ENCODE measurements around the gene CRYBA4.
A peak's percentile ranks its signal among the peaks of the same experiment; 100 is the strongest.

CRYBA4 gene

GRCh38 chr22:26614322-26614721 is 7.4 kb upstream of the CRYBA4 start:
- Histone ChIP-seq H3K4me2 (ENCODE audit: low read length, poor library complexity, severe bottlenecking) (no peak overlapping the region), H4K91ac (ENCODE audit: low read length) (no peak overlapping the region), H3K23ac (ENCODE audit: low read length in 2 of 2) (no peak overlapping the region), H3K27ac (ENCODE audit: low read length, poor library complexity, severe bottlenecking) (no peak overlapping the region), H2AFZ (ENCODE audit: low read depth, low read length) (no peak overlapping the region), H2BK120ac (ENCODE audit: low read depth, low read length) (no peak overlapping the region), H4K8ac (ENCODE audit: low read length) (no peak overlapping the region), H3K14ac (ENCODE audit: low read length in 2 of 2) (no peak overlapping the region), H3K4me3 (ENCODE audit: insufficient read depth in 1 of 2, low read depth in 1 of 2, low read length in 2 of 2) (no peak overlapping the region), H2BK12ac (ENCODE audit: low read length in 2 of 2) (no peak overlapping the region), H3K18ac (ENCODE audit: low read depth in 1 of 2, low read length in 2 of 2) (no peak overlapping the region), H2BK15ac (ENCODE audit: low read depth, poor library complexity, severe bottlenecking) (no peak overlapping the region), H2BK5ac (ENCODE audit: low read depth, low read length, poor library complexity, severe bottlenecking) (no peak overlapping the region), H3K4me1 (ENCODE audit: control insufficient read depth, insufficient read depth, low read depth, low read length) (peaks cover 10% of the 10 kb centered on the region), H2AK5ac (ENCODE audit: low read length, severe bottlenecking) (no peak overlapping the region), H3K4ac (ENCODE audit: low read depth in 1 of 2, low read length in 2 of 2) (no peak overlapping the region), H3K36me3 (ENCODE audit: control insufficient read depth in 1 of 2, insufficient read depth in 2 of 2, low read depth in 1 of 2, low read length in 2 of 2) (no peaks in the 10 kb centered on the region), H3K9ac (ENCODE audit: low read length) (no peak overlapping the region), H3K79me1 (replicated peaks; ENCODE audit: low read length, poor library complexity, severe bottlenecking) (no peaks in the 10 kb centered on the region), H3K9me3 (ENCODE audit: control insufficient read depth, low read length) (no peaks in the 10 kb centered on the region), H3K27me3 (ENCODE audit: control insufficient read depth in 1 of 2, insufficient read depth in 1 of 2, low read length in 2 of 2) (peaks cover 4 to 62% of the 10 kb centered on the region in 2 experiments)
- 42% methylated on average over 12 of the region's 14 CpGs for whole genome bisulfite sequencing
- DNase-seq: no peak

- H4K8ac ChIP-seq (ENCODE audit: low read length): no peak overlapping the region
- H3K27me3 ChIP-seq (ENCODE audit: control insufficient read depth in 1 of 2, insufficient read depth in 1 of 2, low read length in 2 of 2): peaks cover 4 to 65% of the 10 kb centered on the region in 2 experiments
- no peak overlapping the region for H3K23ac ChIP-seq (ENCODE audit: low read length in 2 of 2)
- H3K4me1 ChIP-seq (ENCODE audit: control insufficient read depth, insufficient read depth, low read depth, low read length): peaks cover 8% of the 10 kb centered on the region
- H2BK15ac ChIP-seq (ENCODE audit: low read depth, poor library complexity, severe bottlenecking): no peak overlapping the region
- H2AFZ ChIP-seq (ENCODE audit: low read depth, low read length): no peak overlapping the region
- no peak overlapping the region for H2BK12ac ChIP-seq (ENCODE audit: low read length in 2 of 2)
- H3K9me3 ChIP-seq (ENCODE audit: control insufficient read depth, low read length): no peaks in the 10 kb centered on the region
- H3K4me2 ChIP-seq (ENCODE audit: low read length, poor library complexity, severe bottlenecking): no peak overlapping the region
- no peak for DNase-seq
- no peak overlapping the region for H2AK5ac ChIP-seq (ENCODE audit: low read length, severe bottlenecking)
- no peak overlapping the region for H3K27ac ChIP-seq (ENCODE audit: low read length, poor library complexity, severe bottlenecking)
- H3K14ac ChIP-seq (ENCODE audit: low read length in 2 of 2): no peak overlapping the region
- no peak overlapping the region for H3K4me3 ChIP-seq (ENCODE audit: insufficient read depth in 1 of 2, low read depth in 1 of 2, low read length in 2 of 2)
- no peaks in the 10 kb centered on the region for H3K79me1 ChIP-seq (replicated peaks; ENCODE audit: low read length, poor library complexity, severe bottlenecking)
- H3K9ac ChIP-seq (ENCODE audit: low read length): no peak overlapping the region
- WGBS: 45% methylated on average over 2 of the region's 5 CpGs
- H3K36me3 ChIP-seq (ENCODE audit: control insufficient read depth in 1 of 2, insufficient read depth in 2 of 2, low read depth in 1 of 2, low read length in 2 of 2): no peaks in the 10 kb centered on the region
- H2BK120ac ChIP-seq (ENCODE audit: low read depth, low read length): no peak overlapping the region
- H2BK5ac ChIP-seq (ENCODE audit: low read depth, low read length, poor library complexity, severe bottlenecking): no peak overlapping the region
- H4K91ac ChIP-seq (ENCODE audit: low read length): no peak overlapping the region
- no peak overlapping the region for H3K18ac ChIP-seq (ENCODE audit: low read depth in 1 of 2, low read length in 2 of 2)
- H3K4ac ChIP-seq (ENCODE audit: low read depth in 1 of 2, low read length in 2 of 2): no peak overlapping the region
These were observed 6.6 kb upstream of the CRYBA4 start for GRCh38 chr22:26615149-26615548.

- Histone ChIP-seq H2BK15ac (ENCODE audit: low read depth, poor library complexity, severe bottlenecking) (no peak overlapping the region), H3K4ac (ENCODE audit: low read depth in 1 of 2, low read length in 2 of 2) (no peak overlapping the region), H3K4me2 (ENCODE audit: low read length, poor library complexity, severe bottlenecking) (no peak overlapping the region), H3K9ac (ENCODE audit: low read length) (no peak overlapping the region), H3K27me3 (ENCODE audit: control insufficient read depth in 1 of 2, insufficient read depth in 1 of 2, low read length in 2 of 2) (peaks cover 4 to 67% of the 10 kb centered on the region in 2 experiments), H2BK12ac (ENCODE audit: low read length in 2 of 2) (no peak overlapping the region), H4K91ac (ENCODE audit: low read length) (no peak overlapping the region), H3K4me3 (ENCODE audit: insufficient read depth in 1 of 2, low read depth in 1 of 2, low read length in 2 of 2) (no peak overlapping the region), H2BK5ac (ENCODE audit: low read depth, low read length, poor library complexity, severe bottlenecking) (no peak overlapping the region), H3K18ac (ENCODE audit: low read depth in 1 of 2, low read length in 2 of 2) (peak overlapping the region in 1 of 2 experiments; percentile 19), H3K4me1 (ENCODE audit: control insufficient read depth, insufficient read depth, low read depth, low read length) (peaks cover 2% of the 10 kb centered on the region), H2AK5ac (ENCODE audit: low read length, severe bottlenecking) (no peak overlapping the region), H3K9me3 (ENCODE audit: control insufficient read depth, low read length) (no peaks in the 10 kb centered on the region), H3K23ac (ENCODE audit: low read length in 2 of 2) (no peak overlapping the region), H3K36me3 (ENCODE audit: control insufficient read depth in 1 of 2, insufficient read depth in 2 of 2, low read depth in 1 of 2, low read length in 2 of 2) (no peaks in the 10 kb centered on the region), H4K8ac (ENCODE audit: low read length) (no peak overlapping the region), H3K14ac (ENCODE audit: low read length in 2 of 2) (no peak overlapping the region), H2BK120ac (ENCODE audit: low read depth, low read length) (no peak overlapping the region), H2AFZ (ENCODE audit: low read depth, low read length) (no peak overlapping the region), H3K27ac (ENCODE audit: low read length, poor library complexity, severe bottlenecking) (no peak overlapping the region), H3K79me1 (replicated peaks; ENCODE audit: low read length, poor library complexity, severe bottlenecking) (no peaks in the 10 kb centered on the region)
- 83% methylated on average over 11 of the region's 11 CpGs for WGBS
- no peak for DNase-seq
These were observed 5.8 kb upstream of the CRYBA4 start for GRCh38 chr22:26615830-26616435.

- H3K4ac ChIP-seq (ENCODE audit: low read depth in 1 of 2, low read length in 2 of 2): no peak overlapping the region
- no peaks in the 10 kb centered on the region for H3K79me1 ChIP-seq (replicated peaks; ENCODE audit: low read length, poor library complexity, severe bottlenecking)
- H2AK5ac ChIP-seq (ENCODE audit: low read length, severe bottlenecking): no peak overlapping the region
- no peak overlapping the region for H3K4me2 ChIP-seq (ENCODE audit: low read length, poor library complexity, severe bottlenecking)
- no peak overlapping the region for H3K14ac ChIP-seq (ENCODE audit: low read length in 2 of 2)
- no peaks in the 10 kb centered on the region for H3K9me3 ChIP-seq (ENCODE audit: control insufficient read depth, low read length)
- peaks cover 2% of the 10 kb centered on the region for H3K4me1 ChIP-seq (ENCODE audit: control insufficient read depth, insufficient read depth, low read depth, low read length)
- no peak overlapping the region for H3K27ac ChIP-seq (ENCODE audit: low read length, poor library complexity, severe bottlenecking)
- H2BK5ac ChIP-seq (ENCODE audit: low read depth, low read length, poor library complexity, severe bottlenecking): no peak overlapping the region
- H2BK15ac ChIP-seq (ENCODE audit: low read depth, poor library complexity, severe bottlenecking): no peak overlapping the region
- no peak overlapping the region for H2AFZ ChIP-seq (ENCODE audit: low read depth, low read length)
- WGBS: 54% methylated on average over 2 of the region's 2 CpGs
- H2BK12ac ChIP-seq (ENCODE audit: low read length in 2 of 2): no peak overlapping the region
- peaks cover 11 to 74% of the 10 kb centered on the region in 2 experiments for H3K27me3 ChIP-seq (ENCODE audit: control insufficient read depth in 1 of 2, insufficient read depth in 1 of 2, low read length in 2 of 2)
- H3K23ac ChIP-seq (ENCODE audit: low read length in 2 of 2): no peak overlapping the region
- no peak overlapping the region for H2BK120ac ChIP-seq (ENCODE audit: low read depth, low read length)
- no peak overlapping the region for H3K18ac ChIP-seq (ENCODE audit: low read depth in 1 of 2, low read length in 2 of 2)
- H3K36me3 ChIP-seq (ENCODE audit: control insufficient read depth in 1 of 2, insufficient read depth in 2 of 2, low read depth in 1 of 2, low read length in 2 of 2): no peaks in the 10 kb centered on the region
- no peak overlapping the region for H4K91ac ChIP-seq (ENCODE audit: low read length)
- no peak for DNase-seq
- H4K8ac ChIP-seq (ENCODE audit: low read length): no peak overlapping the region
- H3K4me3 ChIP-seq (ENCODE audit: insufficient read depth in 1 of 2, low read depth in 1 of 2, low read length in 2 of 2): no peak overlapping the region
- H3K9ac ChIP-seq (ENCODE audit: low read length): no peak overlapping the region
These were observed 5.1 kb upstream of the CRYBA4 start for GRCh38 chr22:26616650-26617049.
